HepG2 (cell line): ENCODE measurements around the gene SRCIN1.

ENCODE experiments used
- CTCF ChIP-seq: sonication (generic); formaldehyde crosslinking; IDR thresholded peaks from 2 replicates; pipeline ENCODE4 v1.5.0; 2020; ENCODE audit warnings: mild to moderate bottlenecking, missing genetic modification reagents, moderate library complexity
- IRF1 ChIP-seq: sonication (generic); formaldehyde crosslinking; IDR thresholded peaks from 2 replicates; pipeline ENCODE4 v1.4.0; 2020; ENCODE audit warnings: low read depth, mild to moderate bottlenecking, missing genetic modification reagents
- MEF2D ChIP-seq: sonication (generic); formaldehyde crosslinking; IDR thresholded peaks from 2 replicates; pipeline ENCODE4 v1.5.1; 2020; ENCODE audit warnings: mild to moderate bottlenecking, missing genetic modification reagents
- NR1H2 ChIP-seq: sonication (generic); formaldehyde crosslinking; IDR thresholded peaks from 2 replicates; pipeline ENCODE4 v1.8.1; 2022; ENCODE audit warnings: low read depth, missing genetic modification reagents, borderline replicate concordance
- POLR2AphosphoS5 ChIP-seq: IDR thresholded peaks from 2 replicates; pipeline ENCODE4 v1.6.1; 2012; ENCODE audit warnings: low read depth, low read length
- RBFOX2 ChIP-seq: fragments of 200-400 bp; formaldehyde crosslinking; IDR thresholded peaks from 2 replicates; pipeline ENCODE4 v1.6.1; 2017; ENCODE audit warnings: low read depth, mild to moderate bottlenecking, low read length
- UBTF ChIP-seq: sonication (generic); formaldehyde crosslinking; IDR thresholded peaks from 2 replicates; pipeline ENCODE4 v1.4.0; 2020; ENCODE audit warnings: mild to moderate bottlenecking, missing genetic modification reagents
- ZBTB21 ChIP-seq: sonication (generic); formaldehyde crosslinking; IDR thresholded peaks from 2 replicates; pipeline ENCODE4 v1.4.0; 2020; ENCODE audit warnings: missing genetic modification reagents
- ZFP62 ChIP-seq: sonication (generic); formaldehyde crosslinking; IDR thresholded peaks from 2 replicates; pipeline ENCODE4 v1.4.0; 2020; ENCODE audit warnings: missing genetic modification reagents
- ZNF280D ChIP-seq: sonication (generic); formaldehyde crosslinking; IDR thresholded peaks from 2 replicates; pipeline ENCODE4 v1.5.1; 2020; ENCODE audit warnings: mild to moderate bottlenecking, missing genetic modification reagents
- ZNF350 ChIP-seq: sonication (generic); formaldehyde crosslinking; IDR thresholded peaks from 2 replicates; pipeline ENCODE4 v1.4.0; 2020; ENCODE audit warnings: mild to moderate bottlenecking, low read depth, missing genetic modification reagents, borderline replicate concordance
- ZNF605 ChIP-seq: sonication (generic); formaldehyde crosslinking; IDR thresholded peaks from 2 replicates; pipeline ENCODE4 v1.8.0; 2022; ENCODE audit warnings: mild to moderate bottlenecking, missing genetic modification reagents
- TF ChIP-seq, protein P1 (sequence below): IDR thresholded peaks from 2 replicates; pipeline ENCODE4 v1.6.1; 2012; ENCODE audit warnings: inconsistent platforms

GRCh38 chr17:38574712-38575111 is 31.0 kb downstream of the SRCIN1 start:
- TF ChIP-seq RBFOX2 = no peak
- TF ChIP-seq CTCF (CRISPR knock-in tag) = no peak
- TF ChIP-seq NR1H2 (CRISPR knock-in tag) = no peak
- no peak for TF ChIP-seq POLR2AphosphoS5
- no peak for TF ChIP-seq ZNF605 (CRISPR knock-in tag)
- TF ChIP-seq MEF2D = no peak
- no peak for TF ChIP-seq ZBTB21 (CRISPR knock-in tag)
- TF ChIP-seq UBTF (CRISPR knock-in tag) = no peak
- TF ChIP-seq, protein P1, sequence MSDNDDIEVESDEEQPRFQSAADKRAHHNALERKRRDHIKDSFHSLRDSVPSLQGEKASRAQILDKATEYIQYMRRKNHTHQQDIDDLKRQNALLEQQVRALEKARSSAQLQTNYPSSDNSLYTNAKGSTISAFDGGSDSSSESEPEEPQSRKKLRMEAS = no peak
- TF ChIP-seq ZNF350 (CRISPR knock-in tag) = no peak
- TF ChIP-seq ZFP62 (CRISPR knock-in tag) = no peak
- TF ChIP-seq ZNF280D (CRISPR knock-in tag) = no peak
- TF ChIP-seq IRF1 (CRISPR knock-in tag) = no peak
